Coronary artery (tissue), 2 donors: ENCODE results near the gene C4B.
"Not testable (repeated sequence)": the region's sequence is repeated elsewhere in the genome, so short reads cannot be mapped to it uniquely, and the experiment has no call there.

ENCODE experiments used
- DNase-seq: peaks from one replicate; pipeline ENCODE4 v3.0.0-alpha.2; 2017; ENCODE audit warnings: low spot score
- H3K27ac ChIP-seq, 2 donors: fragments of 200-600 bp; sonication (generic); one replicate each; pipeline ENCODE4 v1.5.1; 2016 to 2019
- H3K4me3 ChIP-seq: fragments of 200-600 bp; sonication (generic); 2 replicates; pipeline ENCODE4 v1.5.1; 2016; ENCODE audit warnings: mild to moderate bottlenecking, moderate library complexity
- CTCF ChIP-seq: fragments of 200-600 bp; sonication (generic); IDR thresholded peaks from one replicate; pipeline ENCODE4 v1.5.1; 2019; ENCODE audit warnings: antibody characterized with exemption

The C4B gene

GRCh38 chr6:32014547-32014946 is at the start of gene C4B:
C4B (plus strand) TSS chr6:32014795; CDS start chr6:32014846, 51 bp downstream.
- H3K4me3 ChIP-seq, H3K27ac ChIP-seq, DNase-seq: not testable (repeated sequence)

- no peak for DNase-seq
- no peak for TF ChIP-seq CTCF
Measured at GRCh38 chr6:31965700-31966099, 48.9 kb upstream of the C4B start.

GRCh38 chr6:31966506-31966905 is 48.1 kb upstream of the C4B start:
- no peak for DNase-seq
- TF ChIP-seq CTCF: no peak
- Histone ChIP-seq H3K4me3 (no peak overlapping the region), H3K27ac (no peak overlapping the region)

More at GRCh38 chr6:31965700-31966099, 48.9 kb upstream of the C4B start:
- H3K4me3 ChIP-seq: no peak overlapping the region
- H3K27ac ChIP-seq: no peak overlapping the region

GRCh38 chr6:31966997-31967925 is 47.3 kb upstream of the C4B start:
- no peak for TF ChIP-seq CTCF

GRCh38 chr6:31967926-31968320 is 46.7 kb upstream of the C4B start:
- no peak for DNase-seq
- no peak for TF ChIP-seq CTCF

More at GRCh38 chr6:31966997-31967925, 47.3 kb upstream of the C4B start:
- no peak overlapping the region for H3K4me3 ChIP-seq
- DNase-seq: no peak
- no peak overlapping the region for H3K27ac ChIP-seq

GRCh38 chr6:31968326-31968725 is 46.3 kb upstream of the C4B start:
- H3K27ac ChIP-seq: no peak overlapping the region
- TF ChIP-seq CTCF: no peak
- no peak for DNase-seq
- H3K4me3 ChIP-seq: no peak overlapping the region

More at GRCh38 chr6:31967926-31968320, 46.7 kb upstream of the C4B start:
- no peak overlapping the region for H3K27ac ChIP-seq
- H3K4me3 ChIP-seq: no peak overlapping the region

GRCh38 chr6:31968791-31969711 is 45.5 kb upstream of the C4B start:
- Histone ChIP-seq H3K27ac (no peak overlapping the region), H3K4me3 (no peak overlapping the region)
- TF ChIP-seq CTCF: no peak
- no peak for DNase-seq
